Smooth muscle cell (in vitro differentiated cells): ENCODE data around the gene MPPED1. TPM values are rescaled to one million over a fixed set of nuclear protein-coding genes. Genes with fewer than 3 reads are reported as not detected.

Experiments
- DNase-seq: peaks from one replicate; lab custom pipeline; 2025; ENCODE audit not compliant: unreplicated experiment; lab: John Stamatoyannopoulos, UW
- H2AFZ ChIP-seq: fragments of 200-600 bp; sonication (generic); 2 replicates; pipeline ENCODE4 v1.6.0; 2016; ENCODE audit warnings: antibody characterized with exemption, low read depth, mild to moderate bottlenecking
- H3F3A ChIP-seq: fragments of 200-600 bp; sonication (generic); 2 replicates; pipeline ENCODE4 v1.6.0; 2017; ENCODE audit warnings: antibody characterized with exemption, low read depth
- H3K27ac ChIP-seq: fragments of 200-600 bp; sonication (generic); 2 replicates; pipeline ENCODE4 v1.5.1; 2016; ENCODE audit warnings: low read depth, mild to moderate bottlenecking
- H3K27me3 ChIP-seq: fragments of 200-600 bp; sonication (generic); 2 replicates; pipeline ENCODE4 v1.6.1; 2016; ENCODE audit warnings: low read depth, mild to moderate bottlenecking
- H3K36me3 ChIP-seq: fragments of 200-600 bp; sonication (generic); 2 replicates; pipeline ENCODE4 v1.5.1; 2016; ENCODE audit warnings: low read depth
- H3K4me1 ChIP-seq: fragments of 200-600 bp; sonication (generic); 2 replicates; pipeline ENCODE4 v1.5.1; 2016; ENCODE audit warnings: low read depth
- H3K4me2 ChIP-seq: fragments of 200-600 bp; sonication (generic); 2 replicates; pipeline ENCODE4 v1.6.0; 2016; ENCODE audit warnings: mild to moderate bottlenecking
- H3K4me3 ChIP-seq: fragments of 200-600 bp; sonication (generic); 2 replicates; pipeline ENCODE4 v1.5.1; 2016; ENCODE audit warnings: mild to moderate bottlenecking
- H3K79me2 ChIP-seq: fragments of 200-600 bp; sonication (generic); 2 replicates; pipeline ENCODE4 v1.6.0; 2016; ENCODE audit warnings: low read depth, mild to moderate bottlenecking
- H3K9ac ChIP-seq: fragments of 200-600 bp; sonication (generic); 2 replicates; pipeline ENCODE4 v1.6.0; 2016; ENCODE audit warnings: low read depth
- H3K9me3 ChIP-seq: fragments of 200-600 bp; sonication (generic); replicated peaks from 2 replicates; pipeline ENCODE4 v1.5.1; 2016; ENCODE audit warnings: low read depth
- H4K20me1 ChIP-seq: fragments of 200-600 bp; sonication (generic); 2 replicates; pipeline ENCODE4 v1.6.0; 2016; ENCODE audit warnings: low read depth
- WGBS: methylation state at CpG from one replicate; pipeline ENCODE4 v1.1.7; 2016; ENCODE audit warnings: low lambda C conversion rate; 5-methylcytosine and 5-hydroxymethylcytosine counted together
- polyA plus RNA-seq: library from polyadenylated mRNA; unstranded; fragments of >200 nt; fragmentation: Nextera tagmentation; extraction: Ambion mirVana; gene quantifications from 2 replicates; pipeline ENCODE4 v1.2.1, GENCODE V29; 2016
- total RNA-seq: library from RNA; depleted of rRNA; stranded (reverse); fragments of >200 nt; gene quantifications from 2 replicates; pipeline ENCODE4 v1.2.3, GENCODE V29; 2014
- TF ChIP-seq, protein P1 (sequence below): fragments of 200-600 bp; sonication (generic); IDR thresholded peaks from 2 replicates; pipeline ENCODE4 v1.5.1; 2017; ENCODE audit warnings: borderline replicate concordance, mild to moderate bottlenecking, antibody characterized with exemption; ENCODE audit not compliant: insufficient read depth, poor library complexity, severe bottlenecking

The MPPED1 gene
- total and polyA plus RNA-seq, 2 experiments from 2014 or later, result not detected

DNA sequence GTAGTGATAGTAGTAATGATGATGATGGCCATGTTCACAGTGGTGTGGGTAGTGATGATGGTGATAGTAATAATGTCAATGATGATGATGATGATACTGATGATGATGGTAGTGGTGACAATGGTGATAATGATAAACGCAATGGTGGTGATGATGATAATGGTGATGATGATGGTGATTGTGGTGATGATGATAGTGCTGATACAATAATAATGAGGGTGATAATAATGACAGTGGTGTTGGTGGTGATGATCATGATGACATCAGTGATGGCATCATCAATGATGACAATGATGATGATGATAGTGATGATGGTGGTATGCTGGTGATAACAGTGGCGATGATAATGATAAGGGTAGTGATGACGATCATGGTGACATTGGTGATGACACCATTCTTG lies 92.3 kb downstream of the MPPED1 start:
- H3K36me3 ChIP-seq, result no peaks in the 10 kb centered on the region
- no peaks in the 10 kb centered on the region for H3K79me2 ChIP-seq
- no peak overlapping the region for H3K9ac ChIP-seq
- no peaks in the 10 kb centered on the region for H3F3A ChIP-seq
- no peak overlapping the region for H2AFZ ChIP-seq
- no peaks in the 10 kb centered on the region for H3K27me3 ChIP-seq
- no peaks in the 10 kb centered on the region for H3K9me3 ChIP-seq
- H3K27ac ChIP-seq, result no peak overlapping the region
- TF ChIP-seq, protein P1, sequence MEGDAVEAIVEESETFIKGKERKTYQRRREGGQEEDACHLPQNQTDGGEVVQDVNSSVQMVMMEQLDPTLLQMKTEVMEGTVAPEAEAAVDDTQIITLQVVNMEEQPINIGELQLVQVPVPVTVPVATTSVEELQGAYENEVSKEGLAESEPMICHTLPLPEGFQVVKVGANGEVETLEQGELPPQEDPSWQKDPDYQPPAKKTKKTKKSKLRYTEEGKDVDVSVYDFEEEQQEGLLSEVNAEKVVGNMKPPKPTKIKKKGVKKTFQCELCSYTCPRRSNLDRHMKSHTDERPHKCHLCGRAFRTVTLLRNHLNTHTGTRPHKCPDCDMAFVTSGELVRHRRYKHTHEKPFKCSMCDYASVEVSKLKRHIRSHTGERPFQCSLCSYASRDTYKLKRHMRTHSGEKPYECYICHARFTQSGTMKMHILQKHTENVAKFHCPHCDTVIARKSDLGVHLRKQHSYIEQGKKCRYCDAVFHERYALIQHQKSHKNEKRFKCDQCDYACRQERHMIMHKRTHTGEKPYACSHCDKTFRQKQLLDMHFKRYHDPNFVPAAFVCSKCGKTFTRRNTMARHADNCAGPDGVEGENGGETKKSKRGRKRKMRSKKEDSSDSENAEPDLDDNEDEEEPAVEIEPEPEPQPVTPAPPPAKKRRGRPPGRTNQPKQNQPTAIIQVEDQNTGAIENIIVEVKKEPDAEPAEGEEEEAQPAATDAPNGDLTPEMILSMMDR, result no peak
- no peaks in the 10 kb centered on the region for H3K4me1 ChIP-seq
- DNase-seq, result no peak
- no peak overlapping the region for H3K4me3 ChIP-seq
- no peaks in the 10 kb centered on the region for H4K20me1 ChIP-seq
- WGBS, result 95% methylated on average over 3 of the region's 3 CpGs
- no peak overlapping the region for H3K4me2 ChIP-seq

DNA sequence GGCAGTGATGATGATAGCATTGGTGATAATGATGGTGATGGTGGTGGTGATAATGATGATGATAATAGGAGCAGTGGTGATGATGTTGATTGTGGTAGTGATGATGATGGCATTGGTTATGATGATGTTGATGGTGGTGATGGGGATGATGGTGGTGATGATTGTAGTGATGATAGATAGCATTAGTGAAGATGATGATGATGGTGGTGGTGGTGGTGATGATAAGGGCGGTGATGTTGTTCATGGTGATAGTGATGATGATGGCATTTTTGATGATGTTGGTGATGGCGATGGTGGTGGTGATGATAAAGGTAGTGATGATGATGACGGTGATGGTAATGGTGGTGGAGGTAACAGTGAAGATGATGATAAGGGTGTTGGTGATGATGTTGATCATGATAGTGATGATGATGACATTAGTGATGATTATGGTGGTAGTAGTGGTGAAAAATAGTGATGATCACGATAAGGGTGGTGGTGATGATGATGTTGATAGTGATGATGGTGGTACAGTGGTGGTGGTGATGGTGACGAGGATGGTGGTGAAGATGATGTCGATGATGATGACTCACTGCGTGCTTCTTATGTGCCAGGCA lies 93.0 kb downstream of the MPPED1 start:
- H3K27me3 ChIP-seq, result no peaks in the 10 kb centered on the region

DNA sequence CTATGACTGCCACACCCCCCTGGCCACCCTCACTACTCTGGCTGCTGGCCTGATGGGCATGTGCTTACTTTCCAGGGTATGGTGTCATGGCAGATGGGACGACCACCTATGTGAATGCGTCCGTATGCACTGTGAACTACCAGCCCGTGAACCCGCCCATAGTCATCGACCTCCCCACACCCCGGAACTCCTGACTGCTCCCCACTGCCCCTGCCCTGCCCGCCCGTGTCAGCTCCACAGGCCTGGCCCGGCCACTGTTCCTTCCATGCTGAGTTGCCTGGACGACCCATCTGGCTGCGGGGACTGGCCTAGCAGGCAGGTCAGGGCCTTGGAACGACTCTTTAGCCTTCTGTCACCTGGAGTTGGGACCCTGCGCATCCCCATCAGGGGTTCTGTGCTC lies 93.6 kb downstream of the MPPED1 start:
- no peaks in the 10 kb centered on the region for H3K4me1 ChIP-seq
- H3K27ac ChIP-seq, result no peak overlapping the region
- no peaks in the 10 kb centered on the region for H4K20me1 ChIP-seq
- no peaks in the 10 kb centered on the region for H3K79me2 ChIP-seq
- no peaks in the 10 kb centered on the region for H3K36me3 ChIP-seq
- H3K9me3 ChIP-seq, result no peaks in the 10 kb centered on the region
- no peak overlapping the region for H2AFZ ChIP-seq
- no peak overlapping the region for H3K4me2 ChIP-seq
- H3F3A ChIP-seq, result no peaks in the 10 kb centered on the region
- no peak for DNase-seq
- no peak overlapping the region for H3K9ac ChIP-seq
- H3K4me3 ChIP-seq, result no peak overlapping the region
- TF ChIP-seq, protein P1, result no peak
- 98% methylated on average over 12 of the region's 14 CpGs for WGBS
- no peaks in the 10 kb centered on the region for H3K27me3 ChIP-seq

More for the DNA sequence above, 93.0 kb downstream of the MPPED1 start:
- Histone ChIP-seq H3K4me1 (no peaks in the 10 kb centered on the region), H2AFZ (no peak overlapping the region), H3F3A (no peaks in the 10 kb centered on the region), H3K36me3 (no peaks in the 10 kb centered on the region), H3K79me2 (no peaks in the 10 kb centered on the region), H3K9ac (no peak overlapping the region), H3K9me3 (no peaks in the 10 kb centered on the region), H3K4me2 (no peak overlapping the region), H3K27ac (no peak overlapping the region), H3K4me3 (no peak overlapping the region), H4K20me1 (no peaks in the 10 kb centered on the region)
- 95% methylated on average over 7 of the region's 7 CpGs for WGBS
- no peak for DNase-seq
- TF ChIP-seq, protein P1, result no peak

DNA sequence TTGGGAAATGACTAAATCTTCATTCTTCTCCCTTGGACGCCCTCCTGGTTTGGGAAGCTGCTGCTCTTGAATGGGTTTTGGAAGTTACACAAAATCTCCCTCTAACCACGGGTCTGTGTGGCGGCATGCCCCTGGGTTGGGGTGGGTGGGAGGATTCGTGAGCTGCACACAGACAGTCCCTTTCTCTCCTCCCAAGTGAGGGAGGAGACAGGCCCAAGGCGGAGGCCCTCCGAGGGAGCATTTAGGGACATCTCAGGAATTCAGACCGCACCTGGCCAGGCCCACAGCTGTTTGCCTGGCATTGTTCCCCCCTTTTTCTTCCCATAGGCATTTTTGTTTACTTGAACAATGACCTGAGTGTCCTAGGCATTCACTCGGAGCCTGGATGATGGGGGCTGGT lies 94.1 kb downstream of the MPPED1 start:
- no peak overlapping the region for H2AFZ ChIP-seq
- no peak for DNase-seq
- no peak overlapping the region for H3K4me2 ChIP-seq
- no peak overlapping the region for H3K4me3 ChIP-seq
- no peaks in the 10 kb centered on the region for H3K79me2 ChIP-seq
- H3K36me3 ChIP-seq, result no peaks in the 10 kb centered on the region
- no peak overlapping the region for H3K27ac ChIP-seq
- no peaks in the 10 kb centered on the region for H3K4me1 ChIP-seq
- no peaks in the 10 kb centered on the region for H3K27me3 ChIP-seq
- H4K20me1 ChIP-seq, result no peaks in the 10 kb centered on the region
- no peaks in the 10 kb centered on the region for H3F3A ChIP-seq
- WGBS, result 86% methylated on average over 8 of the region's 8 CpGs
- TF ChIP-seq, protein P1, result no peak
- H3K9ac ChIP-seq, result no peak overlapping the region
- no peaks in the 10 kb centered on the region for H3K9me3 ChIP-seq
